ENCODE results near the gene CCDC88B. TPM values are rescaled to one million over a fixed set of nuclear protein-coding genes. Genes with fewer than 3 reads are reported as not detected.

Gene CCDC88B
- total and polyA plus RNA-seq, 9 of the 15 experiments (the other 6 are each of a cell fraction or from before 2014, with no cell fraction given) = 0.13 to 18.1 (median 7.9) TPM

GRCh38 chr11:64341851-64342791 is 2.1 kb downstream of the CCDC88B start (continued):
- TF ChIP-seq ZNF318 (IDR thresholded peaks at IDR 0.05; ENCODE audit: borderline replicate concordance in 1 of 2, low read depth in 1 of 2) (no peak), PKNOX1 (IDR thresholded peaks at IDR 0.05) (no peak), MEF2A (IDR thresholded peaks at IDR 0.05; ENCODE audit: control insufficient read depth, low read depth, low read length) (no peak), NCOA4 (IDR thresholded peaks at IDR 0.05; ENCODE audit: partially characterized antibody) (no peak), E2F6 (IDR thresholded peaks at IDR 0.05; ENCODE audit: borderline replicate concordance in 1 of 2, extremely low read depth in 1 of 2, insufficient read depth in 1 of 2, insufficient read length in 1 of 2, low read depth in 1 of 2, low read length in 1 of 2, poor library complexity in 1 of 2, severe bottlenecking in 1 of 2) (peak; percentile 52 to 77), SAP30 (IDR thresholded peaks at IDR 0.05; ENCODE audit: borderline replicate concordance, insufficient read depth, low read depth, low read length, poor library complexity, severe bottlenecking) (no peak), RNF2 (IDR thresholded peaks at IDR 0.05) (peak; percentile 34; the same call in 1 of the 2 replicates), THAP7 (CRISPR knock-in tag; IDR thresholded peaks at IDR 0.05) (no peak), THRA (IDR thresholded peaks at IDR 0.05) (no peak)
